Measurements from ENCODE around the gene MBD3L2B. TPM values are rescaled to one million over a fixed set of nuclear protein-coding genes. Genes with fewer than 3 reads are reported as not detected.
A peak's percentile ranks its signal among the peaks of the same experiment; 100 is the strongest.

MBD3L2B gene
- total and polyA plus RNA-seq, 9 of the 15 experiments (the other 6 are each of a cell fraction or from before 2014, with no cell fraction given): not detected

DNA sequence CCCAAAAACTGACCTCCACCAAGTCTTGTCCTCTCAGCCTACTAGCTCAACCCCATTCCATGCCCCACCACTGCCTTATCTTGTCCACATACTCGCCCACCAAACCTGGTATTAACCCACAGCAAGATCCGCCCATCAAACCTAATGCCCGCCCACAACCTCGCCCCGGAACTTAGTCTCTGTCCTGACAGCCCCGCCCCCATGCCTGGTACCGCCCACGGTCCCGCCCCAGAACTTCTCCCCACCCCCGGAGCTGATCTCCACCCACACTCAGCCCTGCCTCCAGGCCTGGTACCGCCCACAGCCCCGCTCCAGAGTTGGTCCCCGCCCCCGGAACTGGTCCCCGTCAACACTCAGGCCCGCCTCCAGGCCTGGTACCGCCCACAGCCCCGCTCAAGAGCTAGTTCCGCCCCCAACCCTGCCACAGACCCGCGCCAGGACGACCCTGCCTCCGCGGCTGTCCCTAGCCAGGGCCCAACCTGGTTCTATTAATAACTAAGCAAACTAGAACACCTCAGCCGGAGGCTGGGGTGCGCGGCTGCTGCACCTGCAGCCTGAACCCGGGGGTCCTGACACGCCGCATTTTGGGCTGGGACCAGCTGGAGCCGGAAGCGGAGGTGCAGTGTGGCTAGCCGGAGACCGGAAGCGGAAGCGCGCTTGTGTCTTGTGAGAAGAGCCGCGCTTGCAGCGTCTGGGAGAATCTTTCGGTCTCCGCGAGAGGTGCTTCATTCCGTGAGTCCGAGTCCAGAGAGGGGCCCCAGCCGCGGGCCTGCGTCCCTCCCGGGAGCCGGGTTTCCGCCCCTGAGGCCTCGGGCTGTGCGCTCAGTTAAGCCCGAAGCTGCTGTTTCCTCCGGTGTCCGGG is 48.0 kb upstream of the MBD3L2B start, which contains the start of gene ZNF557 (continued):
- TF ChIP-seq ZBTB11 (CRISPR knock-in tag; IDR thresholded peaks at IDR 0.05): peak in 2 of 3 experiments; percentile 77 to 96; a peak in 4 of 6 replicates
- TF ChIP-seq U2AF2 (optimal IDR thresholded peaks at IDR 0.05; ENCODE audit: low read depth, low read length): no peak
- no peak for TF ChIP-seq GTF3C2 (IDR thresholded peaks at IDR 0.05; ENCODE audit: borderline replicate concordance, extremely low read depth, insufficient read length)
- no peak for TF ChIP-seq GABPB2 (CRISPR knock-in tag; conservative IDR thresholded peaks at IDR 0.05)
- TF ChIP-seq KDM4B (IDR thresholded peaks at IDR 0.05; ENCODE audit: borderline replicate concordance in 2 of 2, low read depth in 1 of 2): peak in 1 of 2 experiments; percentile 82; a peak in 2 of 4 replicates
- no peak for TF ChIP-seq ZNF165 (CRISPR knock-in tag; IDR thresholded peaks at IDR 0.05; ENCODE audit: borderline replicate concordance)
- TF ChIP-seq TBL1XR1 (IDR thresholded peaks at IDR 0.05; ENCODE audit: low read length in 2 of 2): no peak
- TF ChIP-seq ELF1 (tag; IDR thresholded peaks at IDR 0.05): peak; percentile 96
- TF ChIP-seq ZNF280A (IDR thresholded peaks at IDR 0.05; ENCODE audit: low read depth, partially characterized antibody): no peak
- no peak for TF ChIP-seq TCF7 (IDR thresholded peaks at IDR 0.05; ENCODE audit: borderline replicate concordance)
- TF ChIP-seq HNRNPH1 (optimal IDR thresholded peaks at IDR 0.05; ENCODE audit: low read depth, low read length): no peak
- no peak for TF ChIP-seq NR2C2 (CRISPR knock-in tag; IDR thresholded peaks at IDR 0.05)
- TF ChIP-seq NR2C2 (tag; IDR thresholded peaks at IDR 0.05): peak; percentile 87
- TF ChIP-seq, protein P1, sequence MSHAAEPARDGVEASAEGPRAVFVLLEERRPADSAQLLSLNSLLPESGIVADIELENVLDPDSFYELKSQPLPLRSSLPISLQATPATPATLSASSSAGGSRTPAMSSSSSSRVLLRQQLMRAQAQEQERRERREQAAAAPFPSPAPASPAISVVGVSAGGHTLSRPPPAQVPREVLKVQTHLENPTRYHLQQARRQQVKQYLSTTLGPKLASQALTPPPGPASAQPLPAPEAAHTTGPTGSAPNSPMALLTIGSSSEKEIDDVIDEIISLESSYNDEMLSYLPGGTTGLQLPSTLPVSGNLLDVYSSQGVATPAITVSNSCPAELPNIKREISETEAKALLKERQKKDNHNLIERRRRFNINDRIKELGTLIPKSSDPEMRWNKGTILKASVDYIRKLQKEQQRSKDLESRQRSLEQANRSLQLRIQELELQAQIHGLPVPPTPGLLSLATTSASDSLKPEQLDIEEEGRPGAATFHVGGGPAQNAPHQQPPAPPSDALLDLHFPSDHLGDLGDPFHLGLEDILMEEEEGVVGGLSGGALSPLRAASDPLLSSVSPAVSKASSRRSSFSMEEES (CRISPR knock-in tag; IDR thresholded peaks at IDR 0.05): no peak
